HCT116 (cell line): Measurements from ENCODE around the gene COL18A1. TPM values are rescaled to one million over a fixed set of nuclear protein-coding genes. Genes with fewer than 3 reads are reported as not detected.

Experiments used
- ATAC-seq: fragments of 200-7000 bp; cut with Tn5 transposase; 2 replicates; pipeline ENCODE4 v1.9.1; 2020; ENCODE audit warnings: mild to moderate bottlenecking, moderate library complexity
- BruUV-seq: library from RNA; stranded (reverse); fragments of 400-500 nt; replicated peaks from 2 replicates; lab custom pipeline; 2021; lab: Mats Ljungman, UMichigan
- CTCF ChIA-PET: fragments of 300-600 bp; sonication (Branson Sonifier 250); formaldehyde crosslinking; loops from one replicate; lab custom pipeline; 2021; ENCODE audit warnings: antibody characterized with exemption; lab: Charles Lee
- POLR2A ChIA-PET: fragments of 300-600, 350-600 bp; sonication (Branson Sonifier 250); formaldehyde crosslinking; loops from one replicate; lab custom pipeline; 2021; ENCODE audit warnings: antibody characterized with exemption; lab: Charles Lee
- RAD21 ChIA-PET, 2 experiments: fragments of 300-600 bp; sonication (Branson Sonifier 250); formaldehyde crosslinking; loops; one replicate each; lab custom pipeline; 2023; ENCODE audit warnings: low total read pairs in 2 of 2; ENCODE audit not compliant: uncharacterized antibody in 2 of 2, unreplicated experiment in 2 of 2, low non-redundant PET in 1 of 2; lab: Charles Lee
- DNase-seq: peaks from one replicate; pipeline ENCODE4 v3.0.0-alpha.2; 2010; ENCODE audit warnings: low read depth, low spot score
- H2AFZ ChIP-seq: fragments of 200-600 bp; shearing (Covaris generic), sonication (generic); 2 replicates; pipeline ENCODE4 v1.6.1; 2017; ENCODE audit warnings: low read depth, mixed run types, mixed read lengths, antibody characterized with exemption, low read length; ENCODE audit not compliant: poor library complexity, severe bottlenecking
- H3K27ac ChIP-seq: 2 replicates; pipeline ENCODE4 v1.5.1; 2012; ENCODE audit warnings: low read depth, low read length
- H3K27me3 ChIP-seq: fragments of 200-600 bp; sonication (generic); 2 replicates; pipeline ENCODE4 v1.6.1; 2016; ENCODE audit warnings: mixed run types, low read length, mixed read lengths; ENCODE audit not compliant: insufficient read depth
- H3K36me3 ChIP-seq, 2 experiments: fragments of 200-500 bp in 1 of 2; fragments of 200-600 bp in 1 of 2; sonication (Bioruptor generic) in 1 of 2; sonication (generic) in 1 of 2; 2 replicates each; pipeline versions ENCODE4 v1.5.1 to v1.6.1; 2014 to 2016; ENCODE audit warnings: low read length in 2 of 2, inconsistent platforms in 1 of 2, mixed read lengths in 1 of 2, mixed run types in 1 of 2; ENCODE audit not compliant: insufficient read depth in 2 of 2, control insufficient read depth in 1 of 2
- H3K4me1 ChIP-seq, 2 experiments: fragments of 200-600 bp in 1 of 2; sonication (generic) in 1 of 2; 2 replicates each; pipeline versions ENCODE4 v1.5.1 to v1.6.1; 2012 to 2017; ENCODE audit warnings: low read length in 2 of 2, inconsistent platforms in 1 of 2, mild to moderate bottlenecking in 1 of 2, mixed read lengths in 1 of 2, mixed run types in 1 of 2, moderate library complexity in 1 of 2; ENCODE audit not compliant: insufficient read depth in 2 of 2, control insufficient read depth in 1 of 2
- H3K4me2 ChIP-seq: fragments of 200-600 bp; sonication (generic); 2 replicates; pipeline ENCODE4 v1.6.1; 2017; ENCODE audit warnings: mixed run types, low read length, mixed read lengths
- H3K4me3 ChIP-seq, 2 experiments: fragments of 200-600 bp in 1 of 2; sonication (generic) in 1 of 2; replicated peaks in 1 of 2; 2 replicates each; pipeline ENCODE4 v1.5.1; 2011 to 2016; ENCODE audit warnings: low read length in 2 of 2, control low read depth in 1 of 2, low read depth in 1 of 2, mild to moderate bottlenecking in 1 of 2, mixed read lengths in 1 of 2, mixed run types in 1 of 2
- H3K79me2 ChIP-seq: fragments of 200-600 bp; sonication (generic); 2 replicates; pipeline ENCODE4 v1.6.1; 2017; ENCODE audit warnings: mild to moderate bottlenecking, mixed run types, low read length, moderate library complexity, mixed read lengths; ENCODE audit not compliant: insufficient read depth
- H3K9ac ChIP-seq: fragments of 200-600 bp; sonication (generic); 2 replicates; pipeline ENCODE4 v1.6.1; 2016; ENCODE audit warnings: low read length, mixed read lengths
- H3K9me2 ChIP-seq: fragments of 200-600 bp; sonication (generic), shearing (Covaris generic); 2 replicates; pipeline ENCODE4 v1.6.1; 2017; ENCODE audit warnings: mixed run types, mild to moderate bottlenecking, moderate library complexity; ENCODE audit not compliant: insufficient read depth
- H3K9me3 ChIP-seq, 2 experiments: fragments of 200-500 bp in 1 of 2; fragments of 200-600 bp in 1 of 2; sonication (Bioruptor generic) in 1 of 2; sonication (generic) in 1 of 2; 2 replicates each; pipeline ENCODE4 v1.6.1; 2014 to 2017; ENCODE audit warnings: low read length in 2 of 2, mixed read lengths in 2 of 2, inconsistent platforms in 1 of 2, low read depth in 1 of 2, mild to moderate bottlenecking in 1 of 2, mixed run types in 1 of 2, moderate library complexity in 1 of 2; ENCODE audit not compliant: control insufficient read depth in 1 of 2, insufficient read depth in 1 of 2
- H4K20me1 ChIP-seq: fragments of 200-600 bp; sonication (generic), shearing (Covaris generic); 2 replicates; pipeline ENCODE4 v1.6.1; 2017; ENCODE audit warnings: mixed run types, mild to moderate bottlenecking, moderate library complexity; ENCODE audit not compliant: insufficient read depth
- ATF3 ChIP-seq: IDR thresholded peaks from 2 replicates; pipeline ENCODE4 v1.6.1; 2012
- CEBPB ChIP-seq: IDR thresholded peaks from 2 replicates; pipeline ENCODE4 v1.6.1; 2012; ENCODE audit warnings: low read depth
- ELF1 ChIP-seq: IDR thresholded peaks from 2 replicates; pipeline ENCODE4 v1.6.1; 2012; ENCODE audit warnings: low read depth, borderline replicate concordance
- EZH2 ChIP-seq: fragments of 200-600 bp; sonication (generic); IDR thresholded peaks from 2 replicates; pipeline ENCODE4 v1.6.1; 2017; ENCODE audit warnings: antibody characterized with exemption, mixed run types
- EZH2phosphoT487 ChIP-seq: fragments of 200-600 bp; IDR thresholded peaks from 2 replicates; pipeline ENCODE4 v1.6.1; 2018; ENCODE audit warnings: antibody characterized with exemption, borderline replicate concordance
- FOSL1 ChIP-seq: IDR thresholded peaks from 2 replicates; pipeline ENCODE4 v1.6.1; 2012; ENCODE audit warnings: low read depth
- JUND ChIP-seq: IDR thresholded peaks from 2 replicates; pipeline ENCODE4 v1.6.1; 2012
- POLR2A ChIP-seq: IDR thresholded peaks from 2 replicates; pipeline ENCODE4 v1.7.0; 2011; ENCODE audit warnings: borderline replicate concordance; ENCODE audit not compliant: insufficient read depth, insufficient read length; ENCODE audit errors: extremely low read depth
- RAD21 ChIP-seq: IDR thresholded peaks from 2 replicates; pipeline ENCODE4 v1.6.1; 2012; ENCODE audit warnings: low read depth, mild to moderate bottlenecking
- SP1 ChIP-seq: IDR thresholded peaks from 2 replicates; pipeline ENCODE4 v1.6.1; 2012; ENCODE audit warnings: low read depth
- SRF ChIP-seq: IDR thresholded peaks from 2 replicates; pipeline ENCODE4 v1.6.1; 2012; ENCODE audit warnings: low read depth
- ZFX ChIP-seq: fragments of 450-650 bp; IDR thresholded peaks from 2 replicates; pipeline ENCODE4 v1.6.1; 2017
- ZNF274 ChIP-seq: fragments of 200-500 bp; sonication (Bioruptor generic); IDR thresholded peaks from 2 replicates; pipeline ENCODE4 v1.6.1; 2014; ENCODE audit warnings: mild to moderate bottlenecking, low read depth, low read length, inconsistent platforms
- intact Hi-C: fragments of 100-400 bp; cut with micrococcal nuclease; formaldehyde crosslinking; loops from 2 replicates; pipeline ENCODE4 v1.10.0; 2022
- total RNA-seq: library from RNA; stranded (reverse); gene quantifications from one replicate; pipeline ENCODE4 v1.2.1, GENCODE V29; 2021; ENCODE audit not compliant: unreplicated experiment
- TF ChIP-seq, protein P1 (sequence below), 3 experiments: fragments of 200-600 bp in 1 of 3; sonication (generic) in 1 of 3; IDR thresholded peaks in 2 of 3; conservative IDR thresholded peaks in 1 of 3; 2 replicates each; pipeline ENCODE4 v1.5.1; 2012 to 2017; ENCODE audit warnings: low read depth in 2 of 3, low read length in 2 of 3, antibody characterized with exemption in 1 of 3, borderline replicate concordance in 1 of 3, control low read depth in 1 of 3, mild to moderate bottlenecking in 1 of 3, mixed read lengths in 1 of 3, mixed run types in 1 of 3, moderate library complexity in 1 of 3; ENCODE audit not compliant: insufficient read depth in 1 of 3

COL18A1 gene
- total RNA-seq, 1 experiment from 2014 or later, result 59.5 TPM

GRCh38 chr21:45505416-45506021 lies 100.6 kb downstream of the COL18A1 start:
- TF ChIP-seq FOSL1 (no peak), SP1 (no peak), RAD21 (no peak), EZH2phosphoT487 (no peak), JUND (no peak), ELF1 (no peak), ZFX (no peak), EZH2 (no peak), POLR2A (no peak), SRF (no peak), CEBPB (no peak), ATF3 (no peak), ZNF274 (no peak)
- TF ChIP-seq, protein P1, sequence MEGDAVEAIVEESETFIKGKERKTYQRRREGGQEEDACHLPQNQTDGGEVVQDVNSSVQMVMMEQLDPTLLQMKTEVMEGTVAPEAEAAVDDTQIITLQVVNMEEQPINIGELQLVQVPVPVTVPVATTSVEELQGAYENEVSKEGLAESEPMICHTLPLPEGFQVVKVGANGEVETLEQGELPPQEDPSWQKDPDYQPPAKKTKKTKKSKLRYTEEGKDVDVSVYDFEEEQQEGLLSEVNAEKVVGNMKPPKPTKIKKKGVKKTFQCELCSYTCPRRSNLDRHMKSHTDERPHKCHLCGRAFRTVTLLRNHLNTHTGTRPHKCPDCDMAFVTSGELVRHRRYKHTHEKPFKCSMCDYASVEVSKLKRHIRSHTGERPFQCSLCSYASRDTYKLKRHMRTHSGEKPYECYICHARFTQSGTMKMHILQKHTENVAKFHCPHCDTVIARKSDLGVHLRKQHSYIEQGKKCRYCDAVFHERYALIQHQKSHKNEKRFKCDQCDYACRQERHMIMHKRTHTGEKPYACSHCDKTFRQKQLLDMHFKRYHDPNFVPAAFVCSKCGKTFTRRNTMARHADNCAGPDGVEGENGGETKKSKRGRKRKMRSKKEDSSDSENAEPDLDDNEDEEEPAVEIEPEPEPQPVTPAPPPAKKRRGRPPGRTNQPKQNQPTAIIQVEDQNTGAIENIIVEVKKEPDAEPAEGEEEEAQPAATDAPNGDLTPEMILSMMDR (IDR thresholded peaks at IDR 0.05 in 2 of 3, conservative IDR thresholded peaks at IDR 0.05 in 1 of 3; ENCODE audit: borderline replicate concordance in 1 of 3, insufficient read depth in 1 of 3, low read depth in 2 of 3, low read length in 2 of 3), result no peak
- Histone ChIP-seq H2AFZ (no peak overlapping the region), H3K36me3 (no peaks in the 10 kb centered on the region), H3K4me3 (no peak overlapping the region), H4K20me1 (no peaks in the 10 kb centered on the region), H3K9me2 (no peaks in the 10 kb centered on the region), H3K9me3 (no peaks in the 10 kb centered on the region), H3K27ac (no peak overlapping the region), H3K79me2 (no peaks in the 10 kb centered on the region), H3K27me3 (no peaks in the 10 kb centered on the region), H3K9ac (no peak overlapping the region), H3K4me1 (no peaks in the 10 kb centered on the region; a peak in 1 of 4 replicates), H3K4me2 (no peak overlapping the region)
- DNase-seq (no peak), ATAC-seq (no peak)
- ChIA-PET POLR2A (no interaction called here), RAD21 (no interaction called here), CTCF (no interaction called here)
- intact Hi-C loops, result no loop called here
- no TSS peak for BruUV-seq
